T-helper 2 cell treated with Interferon-gamma antibody and Interleukin-4, amounts not matched to agents 100 ng/mL and 5 ng/mL, for 36 hours (primary cell): Measurements from ENCODE around the gene AGAP9. TPM values are rescaled to one million over a fixed set of nuclear protein-coding genes. Genes with fewer than 3 reads are reported as not detected.
"Not testable (repeated sequence)": the region's sequence is repeated elsewhere in the genome, so short reads cannot be mapped to it uniquely, and the experiment has no call there.

Source experiments
- intact Hi-C: fragments of 100-400 bp; cut with micrococcal nuclease; formaldehyde crosslinking; loops from one replicate; pipeline ENCODE4 v1.15.1; 2023
- total RNA-seq: library from RNA; stranded (reverse); gene quantifications from 2 replicates; pipeline ENCODE4 v1.2.3, GENCODE V29; 2022

Gene AGAP9
- total RNA-seq, 1 donor from 2014 or later = 18.2 TPM

- intact Hi-C loops = not testable (repeated sequence)
Observed at GRCh38 chr10:47485943-47486342, 37.5 kb downstream of the AGAP9 start.

- intact Hi-C loops = not testable (repeated sequence)
Observed at GRCh38 chr10:47484786-47485185, 38.7 kb downstream of the AGAP9 start.

GRCh38 chr10:47483923-47484322 is 39.5 kb downstream of the AGAP9 start, which contains the start of gene ANXA8:
ANXA8 (minus strand) TSS chr10:47484115; CDS start chr10:47483933, 182 bp downstream.
- intact Hi-C loops = not testable (repeated sequence)

- intact Hi-C loops = not testable (repeated sequence)
Observed at GRCh38 chr10:47482367-47482766, 41.1 kb downstream of the AGAP9 start.

GRCh38 chr10:47481768-47482181 is 41.7 kb downstream of the AGAP9 start:
- intact Hi-C loops = not testable (repeated sequence)

GRCh38 chr10:47481182-47481766 is 42.2 kb downstream of the AGAP9 start:
- intact Hi-C loops = not testable (repeated sequence)

- intact Hi-C loops = not testable (repeated sequence)
Observed at GRCh38 chr10:47480133-47480532, 43.3 kb downstream of the AGAP9 start.

- intact Hi-C loops = not testable (repeated sequence)
Observed at GRCh38 chr10:47478114-47478513, 45.3 kb downstream of the AGAP9 start.

GRCh38 chr10:47477078-47477477 is 46.4 kb downstream of the AGAP9 start:
- intact Hi-C loops = not testable (repeated sequence)

- intact Hi-C loops = not testable (repeated sequence)
Observed at GRCh38 chr10:47475101-47475500, 48.3 kb downstream of the AGAP9 start.

- intact Hi-C loops = not testable (repeated sequence)
Observed at GRCh38 chr10:47473516-47473915, 49.9 kb downstream of the AGAP9 start.

GRCh38 chr10:47472647-47473046 is 50.8 kb downstream of the AGAP9 start:
- intact Hi-C loops = not testable (repeated sequence)

GRCh38 chr10:47472072-47472471 is 51.4 kb downstream of the AGAP9 start:
- intact Hi-C loops = not testable (repeated sequence)

GRCh38 chr10:47468731-47469528 is 54.5 kb downstream of the AGAP9 start:
- intact Hi-C loops = not testable (repeated sequence)

- intact Hi-C loops = not testable (repeated sequence)
Observed at GRCh38 chr10:47467957-47468356, 55.5 kb downstream of the AGAP9 start.

GRCh38 chr10:47467458-47467857 is 56.0 kb downstream of the AGAP9 start:
- intact Hi-C loops = not testable (repeated sequence)

- intact Hi-C loops = not testable (repeated sequence)
Observed at GRCh38 chr10:47465216-47465917, 58.1 kb downstream of the AGAP9 start.

- intact Hi-C loops = not testable (repeated sequence)
Observed at GRCh38 chr10:47462577-47463358, 60.7 kb downstream of the AGAP9 start.

GRCh38 chr10:47461261-47461687 is 62.2 kb downstream of the AGAP9 start:
- intact Hi-C loops = not testable (repeated sequence)

GRCh38 chr10:47458466-47459154 is 64.8 kb downstream of the AGAP9 start:
- intact Hi-C loops = no loop called here

- intact Hi-C loops = no loop called here
Observed at GRCh38 chr10:47457826-47458225, 65.6 kb downstream of the AGAP9 start.
